ENCODE results near the gene NDUFB11.

DNA sequence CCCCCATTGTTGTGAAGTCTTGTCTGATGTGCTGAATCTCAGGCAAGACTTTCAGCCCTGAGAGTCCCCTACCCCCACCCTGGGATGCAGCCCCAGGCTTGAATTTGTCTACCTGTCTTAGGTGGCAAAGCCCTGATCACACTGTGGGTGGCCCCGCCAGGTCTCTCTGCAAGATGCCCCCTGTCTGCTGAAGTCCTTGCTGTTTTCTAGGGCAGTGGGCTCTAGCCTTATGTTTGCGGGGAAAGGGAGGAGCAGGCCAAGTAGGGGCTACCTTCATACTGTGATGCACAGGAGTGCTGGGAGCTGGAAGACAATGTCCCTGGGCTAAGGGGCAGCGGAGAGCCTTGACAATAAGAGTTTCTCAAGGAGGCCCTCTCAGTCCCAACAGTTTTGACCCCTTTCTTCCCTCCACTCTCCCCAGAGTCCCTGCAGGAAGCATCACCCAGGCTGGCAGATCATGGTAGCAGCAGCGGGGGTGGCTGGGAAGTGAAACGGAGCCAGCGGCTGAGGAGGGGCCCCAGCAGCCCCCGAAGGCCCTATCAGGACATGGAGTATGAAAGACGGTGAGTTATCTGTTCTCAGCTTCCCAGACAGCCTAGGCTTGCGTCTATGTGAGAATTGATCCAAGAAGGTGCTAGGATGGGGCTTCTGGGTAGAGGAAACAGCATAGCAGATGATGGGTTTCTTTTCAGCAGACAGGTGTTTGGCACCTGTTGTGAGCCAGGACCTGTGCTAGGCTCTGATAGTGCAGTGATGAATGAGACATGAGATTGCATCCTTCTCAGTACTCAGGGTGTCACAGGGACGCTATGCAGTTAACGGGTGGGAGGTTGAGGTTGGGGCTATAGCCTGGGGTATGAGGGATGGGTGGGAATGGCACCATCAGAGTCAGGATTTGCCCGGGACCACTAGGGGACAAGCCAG lies 2.7 kb upstream of the NDUFB11 start:
- TF ChIP-seq, protein P1, sequence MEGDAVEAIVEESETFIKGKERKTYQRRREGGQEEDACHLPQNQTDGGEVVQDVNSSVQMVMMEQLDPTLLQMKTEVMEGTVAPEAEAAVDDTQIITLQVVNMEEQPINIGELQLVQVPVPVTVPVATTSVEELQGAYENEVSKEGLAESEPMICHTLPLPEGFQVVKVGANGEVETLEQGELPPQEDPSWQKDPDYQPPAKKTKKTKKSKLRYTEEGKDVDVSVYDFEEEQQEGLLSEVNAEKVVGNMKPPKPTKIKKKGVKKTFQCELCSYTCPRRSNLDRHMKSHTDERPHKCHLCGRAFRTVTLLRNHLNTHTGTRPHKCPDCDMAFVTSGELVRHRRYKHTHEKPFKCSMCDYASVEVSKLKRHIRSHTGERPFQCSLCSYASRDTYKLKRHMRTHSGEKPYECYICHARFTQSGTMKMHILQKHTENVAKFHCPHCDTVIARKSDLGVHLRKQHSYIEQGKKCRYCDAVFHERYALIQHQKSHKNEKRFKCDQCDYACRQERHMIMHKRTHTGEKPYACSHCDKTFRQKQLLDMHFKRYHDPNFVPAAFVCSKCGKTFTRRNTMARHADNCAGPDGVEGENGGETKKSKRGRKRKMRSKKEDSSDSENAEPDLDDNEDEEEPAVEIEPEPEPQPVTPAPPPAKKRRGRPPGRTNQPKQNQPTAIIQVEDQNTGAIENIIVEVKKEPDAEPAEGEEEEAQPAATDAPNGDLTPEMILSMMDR (IDR thresholded peaks at IDR 0.05 in 4 of 5, conservative IDR thresholded peaks at IDR 0.05 in 1 of 5), result no peak
- TF ChIP-seq POLR2A (IDR thresholded peaks at IDR 0.05), result no peak
